HG02981 (cell line): ENCODE results near the gene GBGT1.

ENCODE experiments used
- ATAC-seq: cut with Tn5 transposase; IDR thresholded peaks from one replicate; pipeline ENCODE4 v1.9.1; 2021; ENCODE audit warnings: mild to moderate bottlenecking, moderate library complexity; ENCODE audit not compliant: unreplicated experiment

GBGT1 gene

DNA sequence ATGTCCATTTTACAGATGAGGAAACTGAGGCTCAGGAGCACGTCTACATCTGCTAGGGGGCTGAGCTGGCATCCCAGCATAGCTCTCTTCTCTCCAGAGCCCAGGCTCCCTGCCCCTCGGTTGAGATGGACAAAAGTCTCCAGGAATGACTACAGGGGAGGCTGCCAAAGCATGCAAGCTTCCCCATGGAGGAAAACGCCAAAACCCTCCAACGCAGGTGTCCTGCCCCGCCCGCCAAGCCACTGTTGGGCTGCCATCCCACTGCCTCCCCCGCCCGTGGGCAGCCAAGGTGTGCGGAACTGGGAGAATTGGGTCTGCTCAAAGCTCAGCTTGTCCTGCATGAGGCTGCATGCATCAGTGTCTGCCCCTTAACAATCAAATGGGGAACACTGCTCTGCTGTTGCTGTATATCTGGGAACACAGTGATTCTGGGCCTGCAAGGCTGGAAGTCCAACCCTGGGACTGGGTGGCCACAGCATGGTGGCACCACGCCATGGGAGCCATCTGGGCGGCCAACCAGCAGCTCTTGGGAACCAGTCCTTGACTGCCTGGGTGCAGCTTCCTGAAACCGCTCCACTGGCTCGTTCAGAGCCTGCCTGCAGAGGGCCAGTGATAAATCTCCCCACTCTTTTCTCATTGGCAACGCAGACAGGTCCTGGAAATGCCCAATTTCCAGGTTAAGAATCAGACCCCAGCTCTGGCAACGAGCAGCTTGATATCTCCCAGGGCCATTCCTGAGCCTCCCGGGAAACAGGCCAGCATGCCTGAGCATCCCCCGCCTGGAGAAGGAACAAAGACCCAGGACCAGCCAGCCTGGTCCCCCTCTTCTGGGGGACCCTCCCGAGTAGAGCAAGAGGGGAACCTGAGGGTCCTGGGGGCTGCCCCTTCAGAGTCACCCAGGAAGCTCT, 46.2 kb downstream of the GBGT1 start:
- ATAC-seq, result no peak

DNA sequence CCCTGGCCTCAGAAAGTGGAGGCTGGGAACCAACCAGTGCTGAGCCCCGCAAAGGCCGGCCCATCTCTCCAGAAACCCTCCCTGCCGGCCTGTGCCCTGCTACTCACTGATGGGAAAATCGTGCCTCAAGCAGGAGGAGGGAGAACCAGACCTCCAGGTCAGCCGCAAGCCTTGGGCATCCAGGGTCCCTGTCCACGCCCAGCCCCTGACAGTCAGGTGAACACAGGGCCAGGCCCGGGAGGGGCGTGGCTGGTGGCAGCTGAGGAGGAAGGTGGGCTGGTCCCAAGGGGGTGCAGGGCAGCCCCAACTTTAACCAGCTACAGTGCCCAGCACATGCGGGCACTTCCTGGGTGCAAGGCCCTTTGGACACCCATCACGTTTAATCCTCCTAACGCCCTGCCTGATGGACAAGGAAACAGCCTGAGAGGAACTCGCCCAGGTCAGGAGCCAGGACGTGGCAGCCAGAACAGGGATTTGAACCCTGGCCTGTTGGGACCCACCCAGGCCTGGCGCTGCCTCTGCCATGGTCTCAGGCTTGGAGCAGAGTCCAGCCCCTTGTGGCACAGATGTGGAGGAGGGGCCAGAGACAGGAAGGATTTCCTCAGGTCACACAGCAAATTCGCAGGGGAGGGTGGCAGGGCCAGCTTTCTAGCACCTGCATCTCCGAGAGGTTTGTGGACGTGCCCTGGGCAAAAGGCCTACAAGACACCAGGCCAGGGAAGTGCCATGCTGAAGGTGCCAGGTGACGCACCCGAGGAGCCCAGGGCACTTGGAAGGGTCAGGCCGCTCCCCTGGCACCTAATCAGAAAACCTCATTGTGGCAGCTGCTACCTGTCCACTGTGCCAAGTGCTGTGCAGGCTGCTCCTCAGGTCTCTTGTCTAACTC, 47.1 kb downstream of the GBGT1 start:
- no peak for ATAC-seq

DNA sequence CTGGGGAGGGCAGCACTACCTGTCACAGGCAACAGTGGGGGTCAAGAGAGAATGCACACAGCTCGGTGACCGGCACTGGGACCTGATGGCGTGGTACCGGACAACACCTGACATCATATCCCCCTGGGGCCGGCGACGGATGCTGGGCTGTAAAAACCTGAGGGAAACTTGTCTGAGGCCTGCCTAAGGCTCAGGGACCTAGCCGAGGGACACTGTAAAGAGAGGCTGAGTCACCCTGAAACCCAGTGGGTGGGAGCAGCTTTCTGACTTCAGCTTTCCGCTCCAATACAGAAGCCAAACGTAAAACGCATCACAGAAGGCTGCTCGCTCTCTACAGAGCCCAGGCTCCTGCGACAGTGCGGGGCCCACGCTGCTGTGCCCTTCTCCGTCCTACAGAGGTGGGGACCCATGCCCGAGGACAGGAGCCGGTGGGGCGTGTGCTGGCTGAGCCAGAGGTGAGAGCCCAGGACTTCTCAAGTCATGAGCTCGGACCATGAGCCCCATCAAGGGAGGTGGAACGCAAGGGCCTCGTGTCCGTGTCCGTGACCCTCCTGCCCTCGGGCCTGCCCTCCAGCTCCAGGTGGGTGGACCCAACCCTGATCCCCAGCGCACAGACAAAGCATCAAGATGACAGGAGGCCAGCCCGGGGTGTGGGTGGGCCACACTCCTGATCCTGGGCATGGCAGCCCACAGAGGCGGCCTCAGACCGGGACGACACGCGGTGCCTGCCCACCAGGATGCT, 47.9 kb downstream of the GBGT1 start:
- peak; percentile 64 for ATAC-seq

GRCh38 chr9:133114886-133115603, 48.7 kb downstream of the GBGT1 start:
- no peak for ATAC-seq

DNA sequence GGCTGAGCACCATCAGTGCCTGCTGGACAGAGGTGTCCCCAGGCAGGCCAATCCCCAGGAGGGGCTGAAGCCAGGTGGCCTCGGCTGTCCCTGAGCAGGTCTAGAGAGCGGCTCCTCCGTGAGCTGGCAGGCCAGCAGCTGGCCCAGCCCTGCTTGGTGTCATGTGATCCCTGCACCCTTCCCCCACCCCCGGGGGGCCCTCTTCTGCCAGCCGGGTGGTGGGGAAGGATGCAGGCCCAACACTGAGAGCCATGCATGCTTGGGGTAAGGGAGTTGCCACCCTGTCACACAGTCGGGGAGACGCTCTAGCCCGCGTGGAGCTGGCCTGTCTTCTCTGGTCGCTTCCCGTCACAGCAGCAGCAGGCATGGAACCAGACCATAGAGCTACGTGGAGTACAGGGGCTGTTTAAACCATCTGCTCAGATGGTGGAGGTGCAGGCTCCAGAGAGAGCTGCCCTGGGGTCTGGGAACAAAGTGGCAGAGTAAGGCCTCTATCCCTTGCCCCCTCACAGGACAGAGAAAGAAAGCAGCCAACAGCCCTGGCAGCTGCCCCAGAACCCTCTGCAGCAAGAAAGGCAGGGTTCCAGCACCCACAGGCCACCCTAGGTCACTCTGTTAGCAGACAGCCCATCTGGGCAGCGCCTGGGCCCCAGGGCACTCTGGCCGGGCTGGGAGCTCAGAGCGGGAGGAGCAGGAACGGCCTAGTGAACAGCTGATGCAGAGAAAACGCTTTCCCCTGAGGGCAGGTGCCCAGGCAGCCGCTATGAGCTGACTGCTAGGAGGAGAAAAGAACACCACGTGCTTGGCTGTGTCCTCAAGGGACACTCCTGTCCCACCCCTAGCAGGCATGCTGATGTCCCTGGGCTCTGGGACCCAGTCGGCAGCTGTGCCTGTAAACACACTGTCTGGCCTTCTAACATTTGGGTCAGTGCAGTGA, 49.5 kb downstream of the GBGT1 start:
- no peak for ATAC-seq

- no peak for ATAC-seq
These were observed 50.4 kb downstream of the GBGT1 start for GRCh38 chr9:133113163-133113948.

- ATAC-seq, result no peak
These were observed 51.1 kb downstream of the GBGT1 start for GRCh38 chr9:133112663-133113026.

DNA sequence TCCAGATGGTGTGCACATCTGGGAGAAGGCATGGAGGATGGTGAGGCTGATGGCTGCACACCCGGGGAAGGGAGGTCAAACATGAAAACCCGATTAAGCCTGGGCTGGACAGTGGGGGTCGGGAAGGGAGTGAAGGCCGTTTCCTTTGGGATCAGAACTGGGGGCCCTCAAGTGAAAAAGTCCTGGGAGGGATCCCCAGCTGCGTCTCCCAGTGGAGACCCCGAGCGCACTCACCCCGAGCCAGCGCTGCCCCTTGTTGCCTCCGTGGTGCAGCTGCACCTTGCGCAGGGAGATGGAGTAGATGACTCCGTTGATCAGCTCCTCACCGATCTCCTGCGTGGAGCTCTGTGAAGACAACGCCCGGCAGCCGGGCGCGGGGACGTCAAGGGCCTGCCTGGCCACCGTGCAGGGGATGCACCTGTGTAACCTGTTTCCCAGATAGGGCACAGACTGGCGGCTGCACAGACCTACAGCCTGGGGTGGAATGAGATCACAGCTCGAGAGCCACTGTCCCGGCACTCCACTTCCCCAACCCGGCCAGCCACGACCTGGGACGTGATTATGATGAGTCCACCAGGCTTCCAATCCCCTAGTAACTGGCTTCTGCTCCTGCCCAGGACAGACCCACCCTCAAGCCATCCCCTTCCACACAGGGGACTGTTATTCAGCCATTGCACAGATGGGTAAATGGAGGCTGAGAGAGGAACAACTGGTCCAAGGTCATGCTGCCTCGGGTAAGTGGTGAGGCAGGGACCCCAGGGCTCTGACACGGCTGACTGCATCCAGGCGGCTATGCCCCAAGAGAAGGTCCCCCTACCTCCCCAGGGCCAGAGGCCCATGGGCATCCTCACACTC, 51.7 kb downstream of the GBGT1 start:
- no peak for ATAC-seq

DNA sequence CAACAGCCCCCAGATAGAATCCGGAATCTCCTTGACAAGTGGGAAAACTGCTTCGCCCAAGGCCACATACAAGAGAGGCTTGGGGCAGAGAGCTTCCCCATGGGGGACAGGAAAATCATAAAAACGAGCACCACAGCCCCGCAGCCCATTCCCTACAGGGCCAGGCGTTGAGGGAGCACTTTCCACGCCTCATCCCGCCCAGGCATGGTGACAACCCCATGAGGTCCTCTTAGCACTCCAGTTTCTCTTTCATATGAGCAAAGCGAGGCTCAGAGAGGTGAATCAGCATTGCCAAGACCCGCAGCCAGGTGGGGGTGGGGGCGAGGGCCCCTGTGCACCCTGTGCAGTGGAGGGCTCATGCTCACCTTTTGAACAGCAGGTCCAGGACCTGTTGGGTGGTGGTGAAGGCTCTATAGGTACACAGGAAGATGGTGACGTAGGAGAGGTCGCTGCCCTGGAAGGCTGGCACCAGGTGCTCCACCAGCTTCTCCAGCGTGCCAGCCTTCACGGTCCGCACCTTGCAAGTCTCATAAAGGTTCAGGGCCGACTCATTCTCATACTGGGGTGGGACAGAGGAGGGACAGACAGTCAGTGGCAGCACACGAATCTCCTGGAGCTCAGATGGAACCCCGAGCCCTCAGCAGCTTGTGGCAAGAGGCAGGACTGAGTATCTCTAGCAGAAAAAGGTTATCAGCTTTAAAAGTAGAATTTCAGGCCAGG, 53.6 kb downstream of the GBGT1 start:
- no peak for ATAC-seq

GRCh38 chr9:133108794-133109641, 54.7 kb downstream of the GBGT1 start:
- ATAC-seq, result no peak

DNA sequence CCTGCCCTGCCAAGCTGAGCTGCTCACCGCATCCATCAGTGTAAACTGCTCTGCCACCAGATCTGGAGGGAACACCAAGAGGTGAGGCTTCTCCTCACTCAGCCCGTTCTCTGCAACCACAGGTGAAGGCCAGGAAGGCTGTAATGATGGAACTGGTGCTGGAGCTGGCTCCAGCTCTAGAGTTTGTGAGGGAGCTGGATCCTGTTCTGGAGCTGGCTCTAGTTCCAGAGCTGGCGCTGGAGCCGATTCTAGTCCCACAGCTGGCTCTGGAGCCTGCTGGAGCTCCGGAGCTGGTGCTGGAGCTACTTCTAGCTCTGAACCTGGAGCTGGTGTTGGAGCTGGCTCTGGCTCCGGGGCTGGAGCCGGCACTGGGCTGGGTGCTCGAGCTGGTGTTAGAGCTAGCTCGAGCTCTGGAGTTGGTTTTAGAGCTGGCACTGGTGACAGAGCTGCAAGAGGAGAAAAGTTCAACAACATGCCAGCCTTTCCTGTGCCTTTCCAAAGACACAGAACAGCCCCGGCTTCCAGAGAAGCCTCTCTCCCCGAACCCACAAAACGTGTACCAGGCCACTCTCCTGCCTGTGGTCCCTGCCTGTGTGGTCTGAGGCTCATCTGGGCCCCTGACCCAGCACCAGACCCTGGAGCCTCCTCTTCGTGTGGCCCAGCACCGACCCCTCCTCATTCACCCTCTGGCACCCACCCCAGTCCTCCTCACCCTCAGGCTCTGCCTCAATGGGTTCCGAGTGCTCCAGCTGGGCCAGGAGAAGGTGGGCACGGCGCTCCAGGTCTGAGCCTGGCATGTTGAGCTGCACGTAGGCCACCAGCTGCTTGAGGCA, 55.5 kb downstream of the GBGT1 start:
- ATAC-seq, result no peak

GRCh38 chr9:133107245-133107722, 56.4 kb downstream of the GBGT1 start:
- ATAC-seq, result no peak

GRCh38 chr9:133106511-133107244, 57.0 kb downstream of the GBGT1 start:
- no peak for ATAC-seq

GRCh38 chr9:133105461-133105770, 58.3 kb downstream of the GBGT1 start:
- no peak for ATAC-seq
